H1 (cell line): ENCODE measurements around the gene YEATS2. TPM values are rescaled to one million over a fixed set of nuclear protein-coding genes. Genes with fewer than 3 reads are reported as not detected.

ENCODE experiments used
- CTCF ChIA-PET: fragments of 300-600 bp; sonication (Branson Sonifier 250); formaldehyde crosslinking; loops from one replicate; lab custom pipeline; 2021; ENCODE audit not compliant: partially characterized antibody; lab: Charles Lee
- POLR2A ChIA-PET: fragments of 300-600 bp; sonication (Branson Sonifier 250); formaldehyde crosslinking; loops from one replicate; lab custom pipeline; 2021; ENCODE audit warnings: inconsistent platforms; ENCODE audit not compliant: partially characterized antibody; lab: Charles Lee
- DNase-seq, 2 experiments: peaks; one replicate each; pipeline versions ENCODE4 v3.0.0 to v3.0.0-alpha.2; 2010 to 2022; ENCODE audit warnings: low spot score in 2 of 2, low read depth in 1 of 2, mixed read lengths in 1 of 2
- FAIRE-seq: peaks from 2 replicates; lab custom pipeline; 2011; peaks lifted over from hg19 to GRCh38; lab: Jason Lieb, UNC
- H2AFZ ChIP-seq: 2 replicates; pipeline ENCODE4 v1.8.1; 2012; ENCODE audit warnings: low read length, inconsistent platforms
- H2AK5ac ChIP-seq: 2 replicates; pipeline ENCODE4 v1.6.1; 2013; ENCODE audit warnings: low read depth, low read length
- H2BK120ac ChIP-seq: replicated peaks from 2 replicates; pipeline ENCODE3; 2013; ENCODE audit warnings: low read depth, low read length, inconsistent platforms
- H2BK12ac ChIP-seq: 2 replicates; pipeline ENCODE4 v1.6.1; 2013; ENCODE audit warnings: low read depth, low read length
- H2BK15ac ChIP-seq: 2 replicates; pipeline ENCODE4 v1.6.1; 2013; ENCODE audit warnings: low read length
- H2BK20ac ChIP-seq: 2 replicates; pipeline ENCODE4 v1.6.1; 2013; ENCODE audit warnings: low read length
- H2BK5ac ChIP-seq: 2 replicates; pipeline ENCODE4 v1.6.1; 2013; ENCODE audit warnings: low read depth, low read length
- H3K14ac ChIP-seq: 2 replicates; pipeline ENCODE4 v1.6.1; 2013; ENCODE audit warnings: inconsistent platforms; ENCODE audit not compliant: insufficient read length
- H3K18ac ChIP-seq: 2 replicates; pipeline ENCODE4 v1.6.1; 2013; ENCODE audit warnings: low read length; ENCODE audit errors: extremely low read depth
- H3K23ac ChIP-seq: 2 replicates; pipeline ENCODE4 v1.6.1; 2013; ENCODE audit warnings: inconsistent platforms; ENCODE audit not compliant: insufficient read length
- H3K23me2 ChIP-seq: 2 replicates; pipeline ENCODE4 v1.6.1; 2013; ENCODE audit warnings: low read depth, low read length
- H3K27ac ChIP-seq: 2 replicates; pipeline ENCODE4 v1.6.1; 2011; ENCODE audit warnings: low read depth, low read length, inconsistent platforms
- H3K27me3 ChIP-seq, 4 experiments: replicated peaks in 1 of 4; 1 replicate in 1 of 4; 2 replicates in 3 of 4; pipeline versions ENCODE4 v1.6.1 to v1.8.1; 2011 to 2013; ENCODE audit warnings: low read length in 3 of 4, mild to moderate bottlenecking in 3 of 4, inconsistent platforms in 2 of 4, mixed read lengths in 2 of 4, moderate library complexity in 1 of 4; ENCODE audit not compliant: control insufficient read depth in 3 of 4, insufficient read depth in 3 of 4; ENCODE audit errors: extremely low read depth in 1 of 4
- H3K36me3 ChIP-seq, 4 experiments: 2 replicates each; pipeline versions ENCODE4 v1.6.1 to v1.8.1; 2011 to 2013; ENCODE audit warnings: mild to moderate bottlenecking in 4 of 4, low read length in 3 of 4, moderate library complexity in 2 of 4, control low read depth in 1 of 4, inconsistent platforms in 1 of 4; ENCODE audit not compliant: insufficient read depth in 4 of 4, control insufficient read depth in 2 of 4
- H3K4ac ChIP-seq: replicated peaks from 2 replicates; pipeline ENCODE3; 2013; ENCODE audit warnings: low read length, low read depth, mixed read lengths, inconsistent platforms; ENCODE audit not compliant: insufficient read length
- H3K4me1 ChIP-seq, 4 experiments: replicated peaks in 1 of 4; 1 replicate in 1 of 4; 2 replicates in 3 of 4; pipeline versions ENCODE4 v1.6.1 to v1.8.1; 2011 to 2013; ENCODE audit warnings: low read length in 3 of 4, inconsistent platforms in 2 of 4, mixed read lengths in 1 of 4; ENCODE audit not compliant: insufficient read depth in 4 of 4, control insufficient read depth in 3 of 4
- H3K4me2 ChIP-seq, 2 experiments: 2 replicates each; pipeline versions ENCODE4 v1.6.1 to v1.8.1; 2011 to 2013; ENCODE audit warnings: low read depth in 2 of 2, low read length in 2 of 2, control low read depth in 1 of 2, inconsistent platforms in 1 of 2, mild to moderate bottlenecking in 1 of 2; ENCODE audit not compliant: insufficient read depth in 1 of 2
- H3K4me3 ChIP-seq, 4 experiments: fragments of 200-600, 300-600 bp in 1 of 4; sonication (generic), shearing (Covaris generic), sonication (Bioruptor Twin) in 1 of 4; 2 replicates each; pipeline versions ENCODE4 v1.5.1 to v1.8.1; 2011 to 2016; ENCODE audit warnings: low read length in 4 of 4, low read depth in 3 of 4, control low read depth in 2 of 4, inconsistent platforms in 2 of 4, mild to moderate bottlenecking in 2 of 4, mixed read lengths in 1 of 4, moderate library complexity in 1 of 4; ENCODE audit not compliant: insufficient read depth in 2 of 4; ENCODE audit errors: extremely low read depth in 1 of 4
- H3K56ac ChIP-seq: replicated peaks from 2 replicates; pipeline ENCODE3; 2013; ENCODE audit warnings: low read depth, mild to moderate bottlenecking, mixed read lengths, low read length, inconsistent platforms; ENCODE audit not compliant: insufficient read length
- H3K79me1 ChIP-seq: 2 replicates; pipeline ENCODE4 v1.6.1; 2013; ENCODE audit warnings: low read depth, low read length, control low read depth
- H3K79me2 ChIP-seq, 2 experiments: 2 replicates each; pipeline versions ENCODE4 v1.6.1 to v1.8.1; 2012 to 2013; ENCODE audit warnings: low read length in 2 of 2, mild to moderate bottlenecking in 2 of 2, inconsistent platforms in 1 of 2; ENCODE audit not compliant: insufficient read depth in 2 of 2, control insufficient read depth in 1 of 2
- H3K9ac ChIP-seq, 4 experiments: replicated peaks in 1 of 4; 1 replicate in 1 of 4; 2 replicates in 3 of 4; pipeline versions ENCODE4 v1.6.1 to v1.8.1; 2011 to 2013; ENCODE audit warnings: low read depth in 3 of 4, low read length in 3 of 4, control low read depth in 2 of 4, mild to moderate bottlenecking in 2 of 4, moderate library complexity in 2 of 4, inconsistent platforms in 1 of 4; ENCODE audit errors: extremely low read depth in 1 of 4
- H3K9me3 ChIP-seq, 2 experiments: 2 replicates each; pipeline versions ENCODE4 v1.6.1 to v1.8.1; 2012 to 2013; ENCODE audit warnings: mild to moderate bottlenecking in 2 of 2, moderate library complexity in 2 of 2, control low read depth in 1 of 2, inconsistent platforms in 1 of 2, low read depth in 1 of 2, low read length in 1 of 2, mixed read lengths in 1 of 2; ENCODE audit not compliant: insufficient read depth in 2 of 2
- H4K20me1 ChIP-seq, 2 experiments: replicated peaks in 1 of 2; 2 replicates each; pipeline versions ENCODE3 to v1.8.1; 2011 to 2013; ENCODE audit warnings: inconsistent platforms in 2 of 2, low read length in 2 of 2, mild to moderate bottlenecking in 1 of 2; ENCODE audit not compliant: insufficient read depth in 2 of 2, control insufficient read depth in 1 of 2
- H4K5ac ChIP-seq: 2 replicates; pipeline ENCODE4 v1.6.1; 2013; ENCODE audit warnings: low read length, low read depth, mixed read lengths, inconsistent platforms; ENCODE audit not compliant: insufficient read length
- H4K8ac ChIP-seq: 2 replicates; pipeline ENCODE4 v1.8.0; 2013; ENCODE audit warnings: mild to moderate bottlenecking, moderate library complexity, low read length, inconsistent platforms; ENCODE audit not compliant: insufficient read depth; ENCODE audit errors: extremely low read depth
- H4K91ac ChIP-seq: replicated peaks from 2 replicates; pipeline ENCODE3; 2013; ENCODE audit warnings: low read length, mixed read lengths, inconsistent platforms; ENCODE audit not compliant: insufficient read length
- ASH2L ChIP-seq: fragments of 200-600, 300-600 bp; sonication (generic); IDR thresholded peaks from one replicate; pipeline ENCODE4 v1.7.1; 2017; ENCODE audit warnings: low read length
- BACH1 ChIP-seq: IDR thresholded peaks from 2 replicates; pipeline ENCODE4 v1.6.1; 2012; ENCODE audit warnings: low read length, improper control_type of control experiment
- CBX5 ChIP-seq: fragments of 300-800, 300-1000 bp; sonication (generic); IDR thresholded peaks from 2 replicates; pipeline ENCODE4 v1.7.1; 2016; ENCODE audit warnings: antibody characterized with exemption, low read length, low read depth
- KDM5A ChIP-seq: fragments of 200-600 bp; IDR thresholded peaks from 2 replicates; pipeline ENCODE4 v1.7.1; 2012; ENCODE audit warnings: mild to moderate bottlenecking, low read length, inconsistent platforms, mixed read lengths
- PHF8 ChIP-seq: fragments of 200-600 bp; sonication (generic); conservative IDR thresholded peaks from 2 replicates; pipeline ENCODE4 v1.7.1; 2012; ENCODE audit warnings: low read depth, mild to moderate bottlenecking, inconsistent platforms, low read length, moderate library complexity
- POLR2AphosphoS5 ChIP-seq: IDR thresholded peaks from 2 replicates; pipeline ENCODE4 v1.6.1; 2011; ENCODE audit warnings: low read depth, low read length
- SAP30 ChIP-seq: fragments of 300-600 bp; sonication (generic); IDR thresholded peaks from 2 replicates; pipeline ENCODE4 v1.7.1; 2012; ENCODE audit warnings: low read length, moderate library complexity, mild to moderate bottlenecking, inconsistent platforms; ENCODE audit not compliant: insufficient read depth, insufficient replicate concordance
- TEAD4 ChIP-seq: IDR thresholded peaks from 2 replicates; pipeline ENCODE4 v1.6.1; 2012; ENCODE audit warnings: low read depth, low read length, inconsistent platforms, mixed read lengths
- ZNF274 ChIP-seq: IDR thresholded peaks from 2 replicates; pipeline ENCODE4 v1.7.0; 2012; ENCODE audit warnings: low read length, borderline replicate concordance; ENCODE audit errors: extremely low read depth
- WGBS, 2 experiments: shearing (Covaris generic) in 1 of 2; methylation state at CpG; one replicate each; pipeline versions ENCODE4 v1.1.6 to v1.1.7; 2013 to 2015; ENCODE audit warnings: low lambda C conversion rate in 2 of 2, mixed read lengths in 2 of 2, inconsistent platforms in 1 of 2, low coverage in 1 of 2, missing lambda C conversion rate in 1 of 2; ENCODE audit not compliant: insufficient replicate concordance in 2 of 2, insufficient coverage in 1 of 2, insufficient read length in 1 of 2; ENCODE audit errors: extremely low coverage in 1 of 2, missing lambda C conversion rate in 1 of 2; 5-methylcytosine and 5-hydroxymethylcytosine counted together
- polyA plus RNA-seq, 7 experiments: library from polyadenylated mRNA; depleted of rRNA in 3 of 7; stranded (reverse) in 5 of 7; unstranded in 2 of 7; fragments of >200 nt in 5 of 7; fragments of 200-250 nt in 2 of 7; gene quantifications; 1 replicate in 5 of 7; 2 replicates in 1 of 7; 4 replicates in 1 of 7; pipeline versions ENCODE4 v1.2.1 to v1.2.3, GENCODE V29; 2011 to 2013; ENCODE audit warnings: missing spikeins in 2 of 7, mixed read lengths in 2 of 7
- total RNA-seq: library from RNA; stranded (reverse); fragmentation: NEBNext Ultra II Directional; extraction: Animal tissue kit (Norgen Biotek cat#: 25700); gene quantifications from 2 replicates; pipeline ENCODE4 v1.2.1, GENCODE V29; 2021
- TF ChIP-seq, protein P1 (sequence below): IDR thresholded peaks from 2 replicates; pipeline ENCODE4 v1.6.1; 2011; ENCODE audit warnings: low read depth, mild to moderate bottlenecking, low read length; ENCODE audit not compliant: insufficient read depth

YEATS2 gene
- total and polyA plus RNA-seq, 2 of the 8 experiments (the other 6 are each of a cell fraction or from before 2014, with no cell fraction given): 35.3 to 53.7 TPM

DNA sequence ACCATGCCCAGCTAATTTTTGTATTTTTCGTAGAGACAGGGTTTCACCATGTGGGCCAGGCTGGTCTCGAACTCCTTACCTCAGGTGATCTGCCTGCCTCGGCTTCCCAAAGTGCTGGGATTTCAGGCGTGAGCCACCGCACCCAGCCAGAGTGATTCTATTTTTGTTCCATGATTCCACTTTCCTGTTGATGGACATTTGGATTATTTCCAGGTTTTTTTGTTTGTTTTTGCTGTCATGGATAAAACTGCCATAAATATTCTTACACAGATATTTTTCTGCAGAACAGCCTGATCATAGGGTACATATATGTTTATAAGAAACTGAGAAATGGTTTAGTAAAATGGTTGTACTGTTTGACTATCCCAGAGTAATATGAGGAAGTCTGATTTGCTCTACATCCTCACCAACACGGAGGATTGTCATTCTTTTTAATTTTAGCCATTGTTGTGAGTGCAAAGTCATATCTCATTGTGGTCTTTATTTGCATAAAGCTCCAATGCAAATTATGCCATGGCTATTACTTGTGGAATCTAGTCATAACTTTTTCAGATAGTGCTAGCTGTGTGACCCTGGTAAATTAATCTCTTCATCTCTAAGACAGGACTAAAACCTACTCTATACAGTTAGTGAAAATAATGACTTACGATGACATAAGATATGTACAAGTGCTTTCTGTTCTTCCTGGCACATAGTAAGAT, 85.1 kb downstream of the YEATS2 start:
- Histone ChIP-seq H3K18ac (no peak overlapping the region), H2BK20ac (no peak overlapping the region), H3K36me3 (peaks cover 22 to 76% (median 56%) of the 10 kb centered on the region in 4 experiments), H2BK120ac (no peak overlapping the region), H3K56ac (no peak overlapping the region), H3K9ac (no peak overlapping the region), H3K14ac (no peak overlapping the region), H3K4me1 (no peaks in the 10 kb centered on the region), H3K4me3 (no peak overlapping the region), H3K79me1 (no peaks in the 10 kb centered on the region), H2AK5ac (no peak overlapping the region), H3K23ac (no peak overlapping the region), H4K8ac (no peak overlapping the region), H4K20me1 (peaks cover 3 to 4% of the 10 kb centered on the region in 2 experiments), H4K5ac (no peak overlapping the region), H3K4ac (no peak overlapping the region), H3K23me2 (no peaks in the 10 kb centered on the region), H2BK15ac (no peak overlapping the region), H2BK5ac (no peak overlapping the region), H2AFZ (no peak overlapping the region), H4K91ac (no peak overlapping the region), H3K79me2 (no peaks in the 10 kb centered on the region; a peak in 1 of 4 replicates), H3K4me2 (no peak overlapping the region), H2BK12ac (no peak overlapping the region), H3K27ac (no peak overlapping the region), H3K9me3 (no peaks in the 10 kb centered on the region), H3K27me3 (no peaks in the 10 kb centered on the region)
- FAIRE-seq: no peak
- POLR2A ChIA-PET: no interaction called here
- no peak for TF ChIP-seq TEAD4
- TF ChIP-seq CBX5: no peak
- no peak for TF ChIP-seq ASH2L
- no peak for TF ChIP-seq ZNF274
- no peak for TF ChIP-seq KDM5A
- no peak for TF ChIP-seq SAP30
- no peak for TF ChIP-seq POLR2AphosphoS5
- no peak for TF ChIP-seq BACH1
- TF ChIP-seq PHF8: no peak
- TF ChIP-seq, protein P1, sequence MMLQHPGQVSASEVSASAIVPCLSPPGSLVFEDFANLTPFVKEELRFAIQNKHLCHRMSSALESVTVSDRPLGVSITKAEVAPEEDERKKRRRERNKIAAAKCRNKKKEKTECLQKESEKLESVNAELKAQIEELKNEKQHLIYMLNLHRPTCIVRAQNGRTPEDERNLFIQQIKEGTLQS: no peak
- DNase-seq: no peak
- CTCF ChIA-PET: interaction anchor here (0.6 to 0.9 kb wide), 2 partner anchors 14 to 598 kb away, joined by 3 read pairs; no protein-coding TSS in a partner anchor
- 96% methylated on average over 7 of the region's 7 CpGs; no CpG with 5 or more reads in 1 of the 2 experiments for WGBS, 2 experiments
